K562 (cell line): Measurements from ENCODE around the gene SLC36A2. TPM values are rescaled to one million over a fixed set of nuclear protein-coding genes. Genes with fewer than 3 reads are reported as not detected.

Experiments used
- ATAC-seq: fragments of 200-7000 bp; cut with Tn5 transposase; 3 replicates; pipeline ENCODE4 v1.9.1; 2020; ENCODE audit warnings: moderate library complexity
- BruUV-seq: library from RNA; stranded (reverse); fragments of 400-500 nt; replicated peaks from 2 replicates; lab custom pipeline; 2021; lab: Mats Ljungman, UMichigan
- CTCF ChIA-PET: fragments of 300-600 bp; formaldehyde crosslinking; extraction: SDS; loops from one replicate; lab custom pipeline; 2021; ENCODE audit warnings: low intra/inter-chr PET ratio; lab: Yijun Ruan, JAX
- POLR2A ChIA-PET: fragments of 300-600, 350-650 bp; sonication (Branson Sonifier 250); formaldehyde crosslinking; extraction: SDS; loops from one replicate; lab custom pipeline; 2021; ENCODE audit warnings: antibody characterized with exemption, inconsistent platforms; lab: Yijun Ruan, JAX
- DNase-seq, 4 experiments: peaks; one replicate each; pipeline versions ENCODE4 v3.0.0 to v3.0.0-alpha.2; 2011 to 2018; ENCODE audit warnings: low spot score in 3 of 4, mixed read lengths in 3 of 4; ENCODE audit errors: extremely low read depth in 1 of 4
- FAIRE-seq: peaks from 2 replicates; lab custom pipeline; 2011; peaks lifted over from hg19 to GRCh38; lab: Jason Lieb, UNC
- H2AFZ ChIP-seq: 2 replicates; pipeline ENCODE4 v1.6.0; 2011; ENCODE audit warnings: low read depth, low read length, control low read depth, inconsistent platforms
- H3K27ac ChIP-seq: fragments of 200-600 bp; 3 replicates; pipeline ENCODE4 v1.8.0; 2011; ENCODE audit warnings: low read depth, mild to moderate bottlenecking, control low read depth, inconsistent platforms, low read length, moderate library complexity, mixed read lengths; ENCODE audit errors: extremely low read depth
- H3K27me3 ChIP-seq, 2 experiments: fragments of 300-600 bp in 1 of 2; 2 replicates in 1 of 2; 3 replicates in 1 of 2; pipeline versions ENCODE4 v1.6.0 to v1.8.0; 2011; ENCODE audit warnings: inconsistent platforms in 2 of 2, low read length in 2 of 2, mild to moderate bottlenecking in 1 of 2, mixed read lengths in 1 of 2, moderate library complexity in 1 of 2; ENCODE audit not compliant: control insufficient read depth in 2 of 2, insufficient read depth in 2 of 2
- H3K36me3 ChIP-seq: fragments of 300-600 bp; 3 replicates; pipeline ENCODE4 v1.8.0; 2011; ENCODE audit warnings: mild to moderate bottlenecking, low read length, inconsistent platforms; ENCODE audit not compliant: control insufficient read depth, insufficient read depth
- H3K4me1 ChIP-seq, 2 experiments: fragments of 200-600 bp in 1 of 2; replicated peaks in 1 of 2; 2 replicates in 1 of 2; 3 replicates in 1 of 2; pipeline versions ENCODE4 v1.5.1 to v1.8.0; 2011; ENCODE audit warnings: inconsistent platforms in 2 of 2, low read length in 2 of 2, mild to moderate bottlenecking in 1 of 2, mixed read lengths in 1 of 2, moderate library complexity in 1 of 2; ENCODE audit not compliant: control insufficient read depth in 2 of 2, insufficient read depth in 2 of 2
- H3K4me2 ChIP-seq: 2 replicates; pipeline ENCODE4 v1.6.1; 2011; ENCODE audit warnings: low read length, control low read depth, inconsistent platforms, mixed read lengths; ENCODE audit not compliant: insufficient read depth
- H3K4me3 ChIP-seq: fragments of 200-600 bp; sonication (generic), shearing (Covaris generic); 2 replicates; pipeline ENCODE4 v1.5.1; 2016; ENCODE audit warnings: control low read depth, inconsistent platforms
- H3K79me2 ChIP-seq: fragments of 200-600 bp; 3 replicates; pipeline ENCODE4 v1.8.0; 2011; ENCODE audit warnings: low read length, inconsistent platforms; ENCODE audit not compliant: control insufficient read depth, insufficient read depth
- H3K9ac ChIP-seq, 2 experiments: 2 replicates each; pipeline versions ENCODE4 v1.6.0 to v1.6.1; 2011; ENCODE audit warnings: low read depth in 2 of 2, low read length in 2 of 2, control low read depth in 1 of 2, inconsistent platforms in 1 of 2, mild to moderate bottlenecking in 1 of 2, mixed read lengths in 1 of 2; ENCODE audit not compliant: insufficient read depth in 1 of 2
- H3K9me1 ChIP-seq: one replicate; pipeline ENCODE4 v1.6.0; 2011; ENCODE audit warnings: inconsistent platforms, mild to moderate bottlenecking, low read length, moderate library complexity; ENCODE audit not compliant: control insufficient read depth, insufficient read depth
- H3K9me3 ChIP-seq: replicated peaks from 2 replicates; pipeline ENCODE4 v1.5.1; 2011; ENCODE audit warnings: low read depth, low read length, inconsistent platforms; ENCODE audit not compliant: control insufficient read depth, insufficient read depth
- H4K20me1 ChIP-seq: replicated peaks from 2 replicates; pipeline ENCODE4 v1.6.1; 2011; ENCODE audit warnings: low read length, inconsistent platforms, mixed read lengths; ENCODE audit not compliant: control insufficient read depth, insufficient read depth
- ATF3 ChIP-seq, 2 experiments: fragments of 450-650 bp in 1 of 2; sonication (generic) in 1 of 2; formaldehyde crosslinking in 1 of 2; IDR thresholded peaks in 1 of 2; conservative IDR thresholded peaks in 1 of 2; 2 replicates each; pipeline versions ENCODE4 v1.6.1 to v1.8.1; 2016 to 2023; ENCODE audit warnings: mild to moderate bottlenecking in 2 of 2, moderate library complexity in 2 of 2, inconsistent platforms in 1 of 2, missing genetic modification reagents in 1 of 2
- CTCF ChIP-seq, 3 experiments: IDR thresholded peaks in 2 of 3; conservative IDR thresholded peaks in 1 of 3; 2 replicates each; pipeline ENCODE4 v1.5.1; 2011 to 2012; ENCODE audit warnings: low read length in 3 of 3, mild to moderate bottlenecking in 3 of 3, control low read depth in 2 of 3, improper control_type of control experiment in 1 of 3, inconsistent platforms in 1 of 3, low read depth in 1 of 3, mixed read lengths in 1 of 3, moderate library complexity in 1 of 3; ENCODE audit not compliant: insufficient read depth in 2 of 3
- MAZ ChIP-seq, 2 experiments: fragments of 450-650 bp in 1 of 2; sonication (generic) in 1 of 2; formaldehyde crosslinking; IDR thresholded peaks in 1 of 2; conservative IDR thresholded peaks in 1 of 2; 2 replicates each; pipeline versions ENCODE4 v1.4.0 to v1.5.0; 2020; ENCODE audit warnings: mild to moderate bottlenecking in 1 of 2, missing genetic modification reagents in 1 of 2
- PBX2 ChIP-seq, 2 experiments: IDR thresholded peaks in 1 of 2; conservative IDR thresholded peaks in 1 of 2; 2 replicates each; pipeline ENCODE4 v1.6.1; 2016; ENCODE audit warnings: low read depth in 2 of 2, mild to moderate bottlenecking in 1 of 2, missing compliant biosample characterization in 1 of 2, missing genetic modification characterization in 1 of 2, moderate library complexity in 1 of 2
- PKNOX1 ChIP-seq: fragments of 450-650 bp; IDR thresholded peaks from 2 replicates; pipeline ENCODE4 v1.6.1; 2016
- RAD21 ChIP-seq, 2 experiments: fragments of 250-450 bp in 1 of 2; fragments of 450-650 bp in 1 of 2; sonication (Bioruptor Pico) in 1 of 2; formaldehyde crosslinking in 1 of 2; IDR thresholded peaks in 1 of 2; conservative IDR thresholded peaks in 1 of 2; 2 replicates each; pipeline versions ENCODE4 v1.4.0 to v1.8.0; 2020 to 2022; ENCODE audit warnings: mild to moderate bottlenecking in 2 of 2, moderate library complexity in 1 of 2
- TGIF2 ChIP-seq: sonication (generic); formaldehyde crosslinking; IDR thresholded peaks from 2 replicates; pipeline ENCODE4 v1.8.1; 2022; ENCODE audit warnings: mild to moderate bottlenecking, missing genetic modification reagents, moderate library complexity
- VEZF1 ChIP-seq: fragments of 200-800 bp; sonication (Bioruptor generic); IDR thresholded peaks from 2 replicates; pipeline ENCODE4 v1.6.1; 2017; ENCODE audit warnings: missing genetic modification characterization, missing compliant biosample characterization
- ZNF79 ChIP-seq: fragments of 250-450 bp; sonication (Bioruptor Pico); IDR thresholded peaks from 2 replicates; pipeline ENCODE4 v1.4.0; 2020; ENCODE audit warnings: low read depth, mild to moderate bottlenecking, moderate library complexity
- WGBS: fragments of 100-300 bp; shearing (Covaris generic); methylation state at CpG from one replicate; pipeline ENCODE4 v1.1.6; 2016; ENCODE audit warnings: low coverage, mixed read lengths; ENCODE audit not compliant: insufficient coverage; ENCODE audit errors: missing lambda C conversion rate; 5-methylcytosine and 5-hydroxymethylcytosine counted together
- in situ Hi-C: fragments of 300-500 bp; cut with MboI; formaldehyde crosslinking; loops from 4 replicates; pipeline ENCODE4 v1.15.0; 2018; ENCODE audit warnings: inconsistent platforms, mixed read lengths
- intact Hi-C: fragments of 100-400 bp; cut with micrococcal nuclease; formaldehyde crosslinking; loops from 2 replicates; pipeline ENCODE4 v1.14.2; 2022
- polyA plus RNA-seq, 8 experiments: library from polyadenylated mRNA; depleted of rRNA in 4 of 8; stranded (reverse) in 5 of 8; unstranded in 3 of 8; fragments of >200 nt; fragmentation: Nextera tagmentation in 2 of 8; fragmentation: Illumina TruSeq in 1 of 8; extraction: Ambion mirVana in 2 of 8; extraction: Trizol in 1 of 8; gene quantifications; 2 replicates each; pipeline versions ENCODE4 v1.2.1 to v1.2.3, GENCODE V29; 2011 to 2014; ENCODE audit warnings: inconsistent platforms in 1 of 8, missing spikeins in 1 of 8
- total RNA-seq, 7 experiments: library from RNA; depleted of rRNA in 6 of 7; stranded (reverse); fragments of >200 nt in 6 of 7; fragmentation: Illumina TruSeq in 2 of 7; extraction: Trizol in 2 of 7; gene quantifications; 2 replicates each; pipeline versions ENCODE4 v1.2.1 to v1.2.3, GENCODE V29; 2011 to 2021; ENCODE audit warnings: low replicate concordance in 1 of 7

Gene SLC36A2
- total and polyA plus RNA-seq, 9 of the 15 experiments (the other 6 are each of a cell fraction or from before 2014, with no cell fraction given): not detected

GRCh38 chr5:151284392-151284967, 62.9 kb downstream of the SLC36A2 start:
- WGBS: 2% methylated on average over 8 of the region's 8 CpGs
- no peak overlapping the region for H3K9ac ChIP-seq
- H3K27ac ChIP-seq: no peak overlapping the region
- H3K4me3 ChIP-seq: no peak overlapping the region
- ChIA-PET POLR2A (no interaction called here), CTCF (interaction anchor here (0.7 kb wide), 1 partner anchor 259 kb away, joined by 4 read pairs; no protein-coding TSS in a partner anchor)
- no peaks in the 10 kb centered on the region for H4K20me1 ChIP-seq
- peaks cover 3 to 24% of the 10 kb centered on the region in 2 experiments; a peak in 4 of 5 replicates for H3K27me3 ChIP-seq
- peak in 3 of 4 experiments; percentile 14 to 28 (median 20) for DNase-seq
- H3K9me3 ChIP-seq: no peaks in the 10 kb centered on the region
- ATAC-seq: peak; percentile 72; the same call in 2 of the 3 replicates
- BruUV-seq: no TSS peak
- H2AFZ ChIP-seq: no peak overlapping the region
- H3K4me1 ChIP-seq: no peaks in the 10 kb centered on the region
- no peaks in the 10 kb centered on the region for H3K9me1 ChIP-seq
- no peaks in the 10 kb centered on the region for H3K36me3 ChIP-seq
- intact Hi-C loops: loop anchor here (1.0 to 2.0 kb wide), 2 partner anchors 32 to 216 kb away; no protein-coding TSS in a partner anchor
- no peak overlapping the region for H3K4me2 ChIP-seq
- no peaks in the 10 kb centered on the region for H3K79me2 ChIP-seq
- in situ Hi-C loops: no loop called here
- no peak for FAIRE-seq
- TF ChIP-seq PBX2 (CRISPR knock-in tag; IDR thresholded peaks at IDR 0.05; ENCODE audit: low read depth) (no peak), PBX2 (tag; conservative IDR thresholded peaks at IDR 0.05; ENCODE audit: low read depth) (peak; percentile 83), PKNOX1 (peak; percentile 73), MAZ (CRISPR knock-in tag; conservative IDR thresholded peaks at IDR 0.05 in 1 of 2, IDR thresholded peaks at IDR 0.05 in 1 of 2) (no peak), CTCF (IDR thresholded peaks at IDR 0.05 in 2 of 3, conservative IDR thresholded peaks at IDR 0.05 in 1 of 3; ENCODE audit: insufficient read depth in 2 of 3, low read depth in 1 of 3, low read length in 3 of 3) (peak; percentile 56 to 74 (median 69)), ZNF79 (no peak), VEZF1 (CRISPR knock-in tag) (no peak), RAD21 (CRISPR knock-in tag; conservative IDR thresholded peaks at IDR 0.05 in 1 of 2, IDR thresholded peaks at IDR 0.05 in 1 of 2) (peak in 1 of 2 experiments; percentile 51; a peak in 2 of 4 replicates), TGIF2 (CRISPR knock-in tag) (no peak), ATF3 (IDR thresholded peaks at IDR 0.05) (no peak), ATF3 (CRISPR knock-in tag; conservative IDR thresholded peaks at IDR 0.05) (no peak)
